Left colon (tissue), 2 donors: ENCODE measurements around the gene SEPHS2. TPM values are rescaled to one million over a fixed set of nuclear protein-coding genes. Genes with fewer than 3 reads are reported as not detected.

Source experiments
- ATAC-seq: fragments of 200-7000 bp; cut with Tn5 transposase; one replicate; pipeline ENCODE4 v1.9.1; 2020; ENCODE audit warnings: mild to moderate bottlenecking, moderate library complexity
- DNase-seq, 2 donors: peaks; one replicate each; pipeline ENCODE4 v3.0.0-alpha.2; 2020
- intact Hi-C, 2 donors: fragments of 100-400 bp; cut with DNase I in 1 of 2; cut with micrococcal nuclease in 1 of 2; formaldehyde crosslinking; loops; one replicate each; pipeline versions ENCODE4 v1.11.2 to v1.14.0; 2022; cut with DNase I, micrococcal nuclease
- total RNA-seq, 2 donors: library from RNA; stranded (reverse); fragmentation: NEBNext Ultra II Directional; extraction: Animal tissue kit (Norgen Biotek cat#: 25700); gene quantifications; one replicate each; pipeline ENCODE4 v1.2.1, GENCODE V29; 2021
- donor health status: DM: no; HTN: no; CAD: no.
- donor health status: DM: yes; HTN: yes; CAD: no.

SEPHS2 gene
- total RNA-seq, 2 donors from 2014 or later: 157 to 183 TPM

- no peak for DNase-seq
- ATAC-seq: no peak
- intact Hi-C loops: no loop called here
Measured at GRCh38 chr16:30394592-30395154, 51.0 kb downstream of the SEPHS2 start.

Other genes starting within 250 kb of the SEPHS2 start
- gene SULT1A3, start 246.6 kb downstream of the SEPHS2 start, total RNA-seq: 10 to 100 TPM; 72.3 to 92.6 TPM
- gene NPIPB13, start 197.4 kb downstream of the SEPHS2 start, total RNA-seq: 10 to 100 TPM in 1 of 2 donors, 1 to 10 TPM in 1; 9.7 to 21.1 TPM
- 10 to 100 TPM; 57.3 to 65.2 TPM for gene CD2BP2, start 90.6 kb downstream of the SEPHS2 start, total RNA-seq
- gene TBC1D10B, start 75.4 kb downstream of the SEPHS2 start, total RNA-seq: 10 to 100 TPM; 46.2 to 46.4 TPM
- gene MYL11, start 71.1 kb downstream of the SEPHS2 start, total RNA-seq: not detected
- gene SEPTIN1, start 63.3 kb downstream of the SEPHS2 start, total RNA-seq: 1 to 10 TPM; 3.6 to 5.7 TPM
- 1 to 10 TPM; 5.6 to 8.4 TPM for gene ZNF48, start 50.5 kb downstream of the SEPHS2 start, total RNA-seq
- gene ZNF771, start 38.3 kb downstream of the SEPHS2 start, total RNA-seq: 1 to 10 TPM; 3.2 to 4.4 TPM
- 100 to 1,000 TPM in 1 of 2 donors, 10 to 100 TPM in 1; 76.7 to 102 TPM for gene DCTPP1, start 15.8 kb downstream of the SEPHS2 start, total RNA-seq
- 1 to 10 TPM; 6.7 to 7.3 TPM for gene ITGAL, start 26.9 kb upstream of the SEPHS2 start, total RNA-seq
- 10 to 100 TPM; 58.7 to 62.4 TPM for gene ZNF768, start 80.7 kb upstream of the SEPHS2 start, total RNA-seq
- 10 to 100 TPM in 1 of 2 donors, 1 to 10 TPM in 1; 9.8 to 11.7 TPM for gene ZNF747, start 89.0 kb upstream of the SEPHS2 start, total RNA-seq
- 10 to 100 TPM; 10.6 to 20.7 TPM for gene ZNF764, start 112.5 kb upstream of the SEPHS2 start, total RNA-seq
- 10 to 100 TPM; 16.6 to 24.4 TPM for gene ZNF688, start 125.8 kb upstream of the SEPHS2 start, total RNA-seq
- 10 to 100 TPM; 14.9 to 17.8 TPM for gene ZNF785, start 139.8 kb upstream of the SEPHS2 start, total RNA-seq
- 1 to 10 TPM; 6.8 to 6.9 TPM for gene ZNF689, start 164.5 kb upstream of the SEPHS2 start, total RNA-seq
- 10 to 100 TPM; 47.6 to 51.0 TPM for gene PRR14, start 205.1 kb upstream of the SEPHS2 start, total RNA-seq
- 10 to 100 TPM; 71.8 to 78.8 TPM for gene FBRS, start 212.6 kb upstream of the SEPHS2 start, total RNA-seq